Right lobe of liver (tissue), 6 donors: ENCODE measurements around the gene CRLF2. TPM values are rescaled to one million over a fixed set of nuclear protein-coding genes. Genes with fewer than 3 reads are reported as not detected.
"Not testable (repeated sequence)": the region's sequence is repeated elsewhere in the genome, so short reads cannot be mapped to it uniquely, and the experiment has no call there.

Experiments used
- ATAC-seq, 4 donors: fragments of 200-7000 bp; cut with Tn5 transposase; one replicate each; pipeline ENCODE4 v1.9.1; 2020; ENCODE audit warnings: mild to moderate bottlenecking in 4 of 4, moderate library complexity in 4 of 4
- DNase-seq, 3 donors: peaks; one replicate each; pipeline ENCODE4 v3.0.0-alpha.2; 2020
- H3K27ac ChIP-seq, 3 donors: fragments of 200-600 bp; one replicate each; pipeline ENCODE4 v1.8.0; 2022
- H3K27me3 ChIP-seq, 2 donors: fragments of 200-600 bp; one replicate each; pipeline ENCODE4 v1.8.0; 2022
- H3K36me3 ChIP-seq, 4 donors: fragments of 200-600 bp; sonication (generic) in 1 of 4; one replicate each; pipeline versions ENCODE4 v1.5.1 to v1.8.0; 2017 to 2022; ENCODE audit warnings: control low read depth in 1 of 4
- H3K4me1 ChIP-seq, 4 donors: fragments of 200-600 bp; sonication (generic) in 1 of 4; one replicate each; pipeline versions ENCODE4 v1.5.1 to v1.8.0; 2017 to 2022; ENCODE audit warnings: control low read depth in 1 of 4
- H3K4me3 ChIP-seq, 3 donors: fragments of 200-600 bp; one replicate each; pipeline ENCODE4 v1.8.0; 2022
- H3K9me3 ChIP-seq, 4 donors: fragments of 200-600 bp; sonication (generic) in 1 of 4; one replicate each; pipeline versions ENCODE4 v1.5.1 to v1.8.0; 2017 to 2022; ENCODE audit warnings: control low read depth in 1 of 4
- CTCF ChIP-seq, 4 donors: fragments of 200-600 bp in 3 of 4; fragments of 450-650 bp in 1 of 4; IDR thresholded peaks; one replicate each; pipeline versions ENCODE4 v1.5.1 to v1.8.0; 2016 to 2022; ENCODE audit warnings: antibody characterized with exemption in 4 of 4, mild to moderate bottlenecking in 2 of 4
- POLR2A ChIP-seq: fragments of 450-650 bp; IDR thresholded peaks from one replicate; pipeline ENCODE4 v1.6.1; 2017; ENCODE audit warnings: antibody characterized with exemption, mild to moderate bottlenecking
- WGBS: methylation state at CpG from one replicate; pipeline ENCODE4 v1.1.6; 2018; ENCODE audit warnings: low coverage, low lambda C conversion rate; ENCODE audit not compliant: insufficient coverage; ENCODE audit errors: missing lambda C conversion rate; 5-methylcytosine and 5-hydroxymethylcytosine counted together
- intact Hi-C, 2 donors: fragments of 100-400 bp; cut with DNase I; formaldehyde crosslinking; loops; one replicate each; pipeline versions ENCODE4 v1.11.2 to v1.14.1; 2022
- long read RNA-seq: library from polyadenylated mRNA; unstranded; transcript quantifications from one replicate; pipeline ENCODE4 v2.0.0, GENCODE V29; 2019
- total RNA-seq, 6 experiments: library from RNA; depleted of rRNA in 2 of 6; stranded (reverse); fragments of >200 nt in 2 of 6; fragmentation: NEBNext Ultra II Directional in 3 of 6; extraction: Animal tissue kit (Norgen Biotek cat#: 25700) in 3 of 6; gene quantifications; one replicate each; pipeline versions ENCODE4 v1.1.0 to v1.2.4, GENCODE V29; 2016 to 2023
- donor health status: DM: no; HTN: yes; CAD: no.
- donor health status: DM: no; HTN: no; CAD: no.
- donor health status: DM: no; HTN: no; CAD: no.
- donor health status: DM: no; HTN: yes; CAD: no.
- donor health status: DM: no; HTN: yes; CAD: no.

The CRLF2 gene
- under 1 TPM in 1 of 6 experiments, not detected in 5; 0.55 TPM for total RNA-seq
- long read RNA-seq: 0 reads

- no peak for DNase-seq
- Histone ChIP-seq H3K4me1 (no peaks in the 10 kb centered on the region), H3K4me3 (no peak within 1 kb of the TSS), H3K27ac (no peak within 1 kb of the TSS), H3K9me3 (no peaks in the 10 kb centered on the region), H3K27me3 (no peaks in the 10 kb centered on the region), H3K36me3 (no peaks in the 10 kb centered on the region)
- WGBS: 30% methylated on average over 2 of the region's 5 CpGs
- ATAC-seq: peak in 1 of 4 donors; percentile 54
- intact Hi-C loops: no loop called here
- TF ChIP-seq CTCF (IDR thresholded peaks at IDR 0.05) (no peak), POLR2A (no peak)
These were observed at the start of gene CRLF2 for GRCh38 chrX:1212532-1212931. Gene CRLF2 (minus strand): TSS chrX:1212649. CDS start chrX:1212634, 15 bp downstream.

GRCh38 chrX:1261771-1262170 lies 49.3 kb upstream of the CRLF2 start:
- H3K9me3 ChIP-seq, DNase-seq, H3K4me3 ChIP-seq, ATAC-seq, H3K4me1 ChIP-seq, H3K27me3 ChIP-seq, H3K27ac ChIP-seq, H3K36me3 ChIP-seq, intact Hi-C loops: not testable (repeated sequence)
- 67% methylated on average over 9 of the region's 9 CpGs for WGBS

- intact Hi-C loops: no loop called here
- Histone ChIP-seq H3K4me1 (no peaks in the 10 kb centered on the region), H3K4me3 (no peak overlapping the region), H3K9me3 (no peaks in the 10 kb centered on the region), H3K27ac (no peak overlapping the region), H3K36me3 (no peaks in the 10 kb centered on the region), H3K27me3 (no peaks in the 10 kb centered on the region)
- ATAC-seq (no peak), DNase-seq (no peak)
- WGBS: 36% methylated on average over 5 of the region's 5 CpGs
- TF ChIP-seq POLR2A (no peak), CTCF (IDR thresholded peaks at IDR 0.05) (no peak)
These were observed 48.8 kb upstream of the CRLF2 start for GRCh38 chrX:1261285-1261684.

GRCh38 chrX:1252861-1253260 lies 40.4 kb upstream of the CRLF2 start:
- no peak for ATAC-seq

More at GRCh38 chrX:1252861-1253260, 40.4 kb upstream of the CRLF2 start:
- Histone ChIP-seq H3K27me3 (no peaks in the 10 kb centered on the region), H3K9me3 (no peaks in the 10 kb centered on the region), H3K4me1 (no peaks in the 10 kb centered on the region), H3K36me3 (no peaks in the 10 kb centered on the region), H3K4me3 (no peak overlapping the region), H3K27ac (no peak overlapping the region)
- TF ChIP-seq POLR2A (no peak), CTCF (IDR thresholded peaks at IDR 0.05) (no peak)
- 73% methylated on average over 2 of the region's 3 CpGs for WGBS
- intact Hi-C loops: no loop called here
- DNase-seq: no peak
